ENCODE measurements around the gene LRRC3B.

LRRC3B gene

DNA sequence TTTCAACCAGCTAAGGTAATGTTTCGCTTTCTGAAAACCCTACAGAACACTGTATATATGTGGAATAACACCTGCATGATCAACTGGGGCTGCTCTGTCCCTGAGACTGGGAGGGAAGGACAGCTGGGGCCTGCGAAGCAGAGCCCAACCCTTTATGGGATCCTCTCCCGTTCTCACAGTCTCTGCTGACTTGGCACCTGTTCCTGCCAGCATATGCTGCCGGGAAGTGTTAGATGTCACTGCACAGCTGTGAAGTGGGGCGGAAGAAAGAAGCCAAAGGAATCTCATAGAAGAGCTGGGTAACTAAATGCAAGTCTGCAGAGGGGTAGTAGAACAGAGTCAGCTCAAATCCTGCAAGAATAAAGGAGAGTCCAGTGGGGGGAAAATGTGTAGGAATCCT is 29.6 kb downstream of the LRRC3B start:
- Histone ChIP-seq H3K9me3 (ENCODE audit: severe bottlenecking) (no peaks in the 10 kb centered on the region), H3K4me3 (ENCODE audit: low read depth, low read length) (no peak overlapping the region), H3K36me3 (no peaks in the 10 kb centered on the region), H3K27me3 (ENCODE audit: insufficient read depth, low read depth, severe bottlenecking) (peaks cover under 1% of the 10 kb centered on the region), H3K27ac (no peak overlapping the region)
- TF ChIP-seq, protein P1, sequence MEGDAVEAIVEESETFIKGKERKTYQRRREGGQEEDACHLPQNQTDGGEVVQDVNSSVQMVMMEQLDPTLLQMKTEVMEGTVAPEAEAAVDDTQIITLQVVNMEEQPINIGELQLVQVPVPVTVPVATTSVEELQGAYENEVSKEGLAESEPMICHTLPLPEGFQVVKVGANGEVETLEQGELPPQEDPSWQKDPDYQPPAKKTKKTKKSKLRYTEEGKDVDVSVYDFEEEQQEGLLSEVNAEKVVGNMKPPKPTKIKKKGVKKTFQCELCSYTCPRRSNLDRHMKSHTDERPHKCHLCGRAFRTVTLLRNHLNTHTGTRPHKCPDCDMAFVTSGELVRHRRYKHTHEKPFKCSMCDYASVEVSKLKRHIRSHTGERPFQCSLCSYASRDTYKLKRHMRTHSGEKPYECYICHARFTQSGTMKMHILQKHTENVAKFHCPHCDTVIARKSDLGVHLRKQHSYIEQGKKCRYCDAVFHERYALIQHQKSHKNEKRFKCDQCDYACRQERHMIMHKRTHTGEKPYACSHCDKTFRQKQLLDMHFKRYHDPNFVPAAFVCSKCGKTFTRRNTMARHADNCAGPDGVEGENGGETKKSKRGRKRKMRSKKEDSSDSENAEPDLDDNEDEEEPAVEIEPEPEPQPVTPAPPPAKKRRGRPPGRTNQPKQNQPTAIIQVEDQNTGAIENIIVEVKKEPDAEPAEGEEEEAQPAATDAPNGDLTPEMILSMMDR (IDR thresholded peaks at IDR 0.05; ENCODE audit: low read depth, low read length), result no peak
- DNase-seq, result no peak

DNA sequence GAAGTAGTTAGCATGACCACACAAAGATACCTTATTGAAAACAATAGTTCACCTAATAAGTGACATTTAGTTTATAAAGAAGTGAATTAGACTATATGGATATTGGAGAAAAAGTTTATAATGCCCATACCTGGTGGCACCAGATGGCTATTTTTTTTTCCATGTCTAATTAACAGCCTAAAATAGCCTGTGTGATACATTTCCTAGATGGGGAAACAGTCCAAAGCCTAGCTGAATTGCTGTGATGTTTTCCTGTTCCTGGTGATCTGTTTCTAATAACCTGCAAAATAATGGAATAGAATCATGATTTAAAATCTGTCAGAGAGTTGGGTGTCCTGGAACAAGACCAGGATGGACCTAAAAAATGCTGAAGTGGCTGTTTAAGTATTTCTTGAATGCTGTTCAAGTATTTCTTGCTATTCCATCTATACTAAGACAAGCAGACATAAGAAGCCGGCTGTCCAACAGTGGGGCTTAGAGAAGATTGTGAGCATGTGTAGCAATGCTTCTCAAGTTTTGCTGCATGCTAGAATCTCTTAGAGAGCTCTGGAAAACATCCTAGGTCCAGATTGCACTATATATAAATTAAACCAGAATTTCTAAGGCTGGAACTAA is 31.3 kb downstream of the LRRC3B start:
- no peak for DNase-seq
- H3K36me3 ChIP-seq, result no peaks in the 10 kb centered on the region
- no peaks in the 10 kb centered on the region for H3K9me3 ChIP-seq (ENCODE audit: severe bottlenecking)
- no peak overlapping the region for H3K27ac ChIP-seq
- H3K27me3 ChIP-seq (ENCODE audit: insufficient read depth, low read depth, severe bottlenecking), result no peaks in the 10 kb centered on the region
- TF ChIP-seq, protein P1 (IDR thresholded peaks at IDR 0.05; ENCODE audit: low read depth, low read length), result no peak
- H3K4me3 ChIP-seq (ENCODE audit: low read depth, low read length), result no peak overlapping the region

GRCh38 chr3:26655231-26655630 is 32.7 kb downstream of the LRRC3B start:
- no peaks in the 10 kb centered on the region for H3K27me3 ChIP-seq (ENCODE audit: insufficient read depth, low read depth, severe bottlenecking)
- DNase-seq, result no peak
- H3K9me3 ChIP-seq (ENCODE audit: severe bottlenecking), result no peaks in the 10 kb centered on the region
- no peaks in the 10 kb centered on the region for H3K36me3 ChIP-seq
- TF ChIP-seq, protein P1 (IDR thresholded peaks at IDR 0.05; ENCODE audit: low read depth, low read length), result no peak
- no peak overlapping the region for H3K27ac ChIP-seq
- H3K4me3 ChIP-seq (ENCODE audit: low read depth, low read length), result no peak overlapping the region

DNA sequence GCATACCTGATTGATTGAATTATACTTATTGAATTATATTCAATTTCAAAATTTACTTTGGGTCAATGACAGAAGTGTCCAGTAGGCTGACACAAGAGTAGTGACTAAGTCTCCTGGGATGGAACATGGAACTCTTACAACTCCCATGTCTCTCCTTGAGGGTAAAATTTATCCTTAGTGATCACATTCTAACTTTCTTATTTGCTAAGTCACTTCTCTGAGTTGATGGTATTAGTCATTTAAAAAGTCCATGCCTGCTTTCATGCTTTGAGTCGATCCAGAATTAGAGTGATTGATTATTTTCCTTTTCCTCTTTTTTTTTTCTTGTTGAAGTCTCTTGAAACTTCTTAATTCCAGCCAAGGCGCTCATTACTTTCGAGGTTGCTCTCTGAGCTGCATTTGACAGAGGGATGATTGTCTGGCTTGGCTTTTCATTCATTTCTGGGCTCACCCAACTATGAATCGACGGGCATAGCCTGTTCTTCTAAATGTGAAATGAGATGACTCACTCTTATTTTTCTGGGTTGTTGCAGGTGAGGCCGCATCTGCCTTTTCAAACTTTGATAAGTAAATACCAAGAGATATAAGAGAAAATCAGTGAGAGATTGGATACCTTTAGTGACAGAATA is 34.9 kb downstream of the LRRC3B start:
- TF ChIP-seq, protein P1 (IDR thresholded peaks at IDR 0.05; ENCODE audit: low read depth, low read length), result no peak
- DNase-seq, result no peak
- no peaks in the 10 kb centered on the region for H3K9me3 ChIP-seq (ENCODE audit: severe bottlenecking)
- no peaks in the 10 kb centered on the region for H3K27me3 ChIP-seq (ENCODE audit: insufficient read depth, low read depth, severe bottlenecking)
- no peaks in the 10 kb centered on the region for H3K36me3 ChIP-seq
- H3K27ac ChIP-seq, result no peak overlapping the region
- H3K4me3 ChIP-seq (ENCODE audit: low read depth, low read length), result no peak overlapping the region

GRCh38 chr3:26668171-26668570 is 45.6 kb downstream of the LRRC3B start:
- H3K27ac ChIP-seq, result no peak overlapping the region
- H3K9me3 ChIP-seq (ENCODE audit: severe bottlenecking), result no peaks in the 10 kb centered on the region
- TF ChIP-seq, protein P1 (IDR thresholded peaks at IDR 0.05; ENCODE audit: low read depth, low read length), result no peak
- no peaks in the 10 kb centered on the region for H3K36me3 ChIP-seq
- H3K4me3 ChIP-seq (ENCODE audit: low read depth, low read length), result no peak overlapping the region
- DNase-seq, result no peak
- H3K27me3 ChIP-seq (ENCODE audit: insufficient read depth, low read depth, severe bottlenecking), result no peaks in the 10 kb centered on the region

- Histone ChIP-seq H3K9me3 (ENCODE audit: severe bottlenecking) (no peaks in the 10 kb centered on the region), H3K27ac (no peak overlapping the region), H3K4me3 (ENCODE audit: low read depth, low read length) (no peak overlapping the region), H3K27me3 (ENCODE audit: insufficient read depth, low read depth, severe bottlenecking) (no peaks in the 10 kb centered on the region), H3K36me3 (no peaks in the 10 kb centered on the region)
- DNase-seq, result no peak
- TF ChIP-seq, protein P1 (IDR thresholded peaks at IDR 0.05; ENCODE audit: low read depth, low read length), result no peak
Measured at GRCh38 chr3:26668696-26669095, 46.1 kb downstream of the LRRC3B start.

Measured in WERI-Rb-1 (cell line).